Endothelial cell (in vitro differentiated cells): ENCODE measurements around the gene BAIAP2. TPM values are rescaled to one million over a fixed set of nuclear protein-coding genes. Genes with fewer than 3 reads are reported as not detected.

Experiments used
- DNase-seq: peaks from one replicate; pipeline ENCODE4 v3.0.0; 2021; ENCODE audit warnings: low spot score
- H3K27ac Mint-ChIP-seq: one replicate; pipeline ENCODE4 v1.8.0; 2021; ENCODE audit warnings: mixed read lengths, inconsistent platforms; ENCODE audit not compliant: unreplicated experiment
- H3K27me3 Mint-ChIP-seq: one replicate; pipeline ENCODE4 v1.8.0; 2021; ENCODE audit warnings: mild to moderate bottlenecking, moderate library complexity, mixed read lengths, inconsistent platforms; ENCODE audit not compliant: unreplicated experiment
- H3K36me3 Mint-ChIP-seq: one replicate; pipeline ENCODE4 v1.8.0; 2021; ENCODE audit warnings: mild to moderate bottlenecking, low read depth, mixed read lengths, inconsistent platforms; ENCODE audit not compliant: unreplicated experiment
- H3K4me1 Mint-ChIP-seq: one replicate; pipeline ENCODE4 v1.8.0; 2021; ENCODE audit warnings: mild to moderate bottlenecking, mixed read lengths, inconsistent platforms; ENCODE audit not compliant: unreplicated experiment
- H3K4me3 Mint-ChIP-seq: one replicate; pipeline ENCODE4 v1.8.0; 2021; ENCODE audit warnings: mild to moderate bottlenecking, mixed read lengths, inconsistent platforms; ENCODE audit not compliant: unreplicated experiment
- H3K9me3 Mint-ChIP-seq: one replicate; pipeline ENCODE4 v1.8.0; 2021; ENCODE audit warnings: mixed read lengths, inconsistent platforms; ENCODE audit not compliant: unreplicated experiment
- total RNA-seq: library from RNA; stranded (reverse); fragmentation: NEBNext Ultra II Directional; extraction: Animal tissue kit (Norgen Biotek cat#: 25700); gene quantifications from one replicate; pipeline ENCODE4 v1.2.1, GENCODE V29; 2021; ENCODE audit not compliant: unreplicated experiment
- TF ChIP-seq, protein P1 (sequence below): fragments of 200-600 bp; sonication (generic); IDR thresholded peaks from one replicate; pipeline ENCODE4 v1.5.0; 2021; ENCODE audit warnings: antibody characterized with exemption; ENCODE audit not compliant: unreplicated experiment

The BAIAP2 gene
- total RNA-seq, 1 donor from 2014 or later, result 67.8 TPM

DNA sequence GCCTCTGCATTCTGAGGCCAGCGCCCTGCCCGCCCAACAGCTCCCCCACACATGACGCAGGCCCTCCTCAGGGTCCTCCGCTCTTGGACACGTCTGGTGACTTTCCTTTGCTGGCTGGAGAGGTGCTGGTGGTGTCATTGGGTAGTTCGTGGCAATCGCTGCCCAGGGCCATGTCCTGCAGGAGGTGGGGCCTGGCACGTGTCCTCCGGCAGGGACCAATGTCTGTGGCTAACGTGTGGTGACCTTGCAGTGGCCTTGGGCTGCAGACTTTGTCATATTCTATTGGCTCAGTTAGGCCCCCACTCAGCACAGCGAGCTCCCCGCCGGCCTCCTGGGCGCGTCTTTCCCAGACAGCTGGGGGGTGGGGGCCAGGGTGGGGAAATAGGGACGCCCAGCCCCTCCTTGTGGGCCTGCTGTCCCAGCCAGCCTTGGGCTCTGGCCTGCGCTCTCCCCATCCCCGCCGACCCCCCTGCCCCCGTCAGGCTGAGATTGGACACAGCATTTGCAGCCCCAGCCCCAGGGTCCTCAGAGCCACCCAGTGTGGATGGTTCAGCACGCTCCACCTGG lies 78.3 kb downstream of the BAIAP2 start:
- H3K27ac Mint-ChIP-seq, result no peak overlapping the region

DNA sequence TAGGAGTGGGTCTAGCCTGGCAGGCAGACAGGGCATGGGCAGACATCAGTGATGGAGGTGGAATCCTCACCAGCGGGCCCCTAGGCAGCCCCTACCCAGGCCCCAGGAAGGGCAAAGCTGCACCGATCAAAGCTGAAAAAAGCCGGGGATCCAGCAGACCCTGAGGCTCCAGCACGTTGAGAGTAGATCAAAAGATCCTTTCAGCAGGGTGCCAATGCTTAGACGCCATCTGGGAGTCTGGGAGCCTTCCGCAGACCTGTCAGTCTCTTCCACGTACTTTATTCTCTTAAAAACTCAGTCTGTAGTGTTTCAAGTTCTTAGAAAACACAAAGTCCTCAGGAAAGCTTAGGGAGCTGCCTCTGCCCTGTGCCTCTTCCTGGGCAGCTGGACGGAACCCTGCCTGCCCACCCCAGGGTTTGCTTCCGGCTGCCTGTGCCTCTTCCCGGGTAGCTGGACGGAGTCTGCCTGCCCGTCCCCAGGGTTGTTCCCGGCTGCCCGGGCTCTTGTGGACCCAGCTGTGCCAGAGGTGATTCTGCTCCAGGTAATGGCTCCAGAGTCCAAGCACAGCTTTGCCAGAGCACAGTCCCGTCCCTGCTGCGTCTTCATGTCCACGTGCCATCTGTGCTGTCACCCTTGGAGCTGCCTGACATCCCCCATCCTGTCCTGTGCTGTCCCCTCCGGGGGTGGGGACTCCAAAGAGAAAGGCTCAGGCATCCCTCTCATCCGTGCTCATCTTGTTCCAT lies 79.6 kb downstream of the BAIAP2 start:
- Mint-ChIP-seq H3K4me3 (no peak overlapping the region), H3K27me3 (peaks cover 17% of the 10 kb centered on the region), H3K36me3 (no peaks in the 10 kb centered on the region), H3K4me1 (peaks cover 5% of the 10 kb centered on the region), H3K9me3 (no peaks in the 10 kb centered on the region), H3K27ac (peak overlapping the region; percentile 61)
- no peak for DNase-seq
- TF ChIP-seq, protein P1, sequence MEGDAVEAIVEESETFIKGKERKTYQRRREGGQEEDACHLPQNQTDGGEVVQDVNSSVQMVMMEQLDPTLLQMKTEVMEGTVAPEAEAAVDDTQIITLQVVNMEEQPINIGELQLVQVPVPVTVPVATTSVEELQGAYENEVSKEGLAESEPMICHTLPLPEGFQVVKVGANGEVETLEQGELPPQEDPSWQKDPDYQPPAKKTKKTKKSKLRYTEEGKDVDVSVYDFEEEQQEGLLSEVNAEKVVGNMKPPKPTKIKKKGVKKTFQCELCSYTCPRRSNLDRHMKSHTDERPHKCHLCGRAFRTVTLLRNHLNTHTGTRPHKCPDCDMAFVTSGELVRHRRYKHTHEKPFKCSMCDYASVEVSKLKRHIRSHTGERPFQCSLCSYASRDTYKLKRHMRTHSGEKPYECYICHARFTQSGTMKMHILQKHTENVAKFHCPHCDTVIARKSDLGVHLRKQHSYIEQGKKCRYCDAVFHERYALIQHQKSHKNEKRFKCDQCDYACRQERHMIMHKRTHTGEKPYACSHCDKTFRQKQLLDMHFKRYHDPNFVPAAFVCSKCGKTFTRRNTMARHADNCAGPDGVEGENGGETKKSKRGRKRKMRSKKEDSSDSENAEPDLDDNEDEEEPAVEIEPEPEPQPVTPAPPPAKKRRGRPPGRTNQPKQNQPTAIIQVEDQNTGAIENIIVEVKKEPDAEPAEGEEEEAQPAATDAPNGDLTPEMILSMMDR, result no peak

More for the DNA sequence above, 78.3 kb downstream of the BAIAP2 start:
- Mint-ChIP-seq H3K36me3 (no peaks in the 10 kb centered on the region), H3K27me3 (peaks cover 17% of the 10 kb centered on the region), H3K4me3 (no peak overlapping the region), H3K9me3 (no peaks in the 10 kb centered on the region), H3K4me1 (peaks cover under 1% of the 10 kb centered on the region)
- no peak for DNase-seq
- TF ChIP-seq, protein P1, result no peak

DNA sequence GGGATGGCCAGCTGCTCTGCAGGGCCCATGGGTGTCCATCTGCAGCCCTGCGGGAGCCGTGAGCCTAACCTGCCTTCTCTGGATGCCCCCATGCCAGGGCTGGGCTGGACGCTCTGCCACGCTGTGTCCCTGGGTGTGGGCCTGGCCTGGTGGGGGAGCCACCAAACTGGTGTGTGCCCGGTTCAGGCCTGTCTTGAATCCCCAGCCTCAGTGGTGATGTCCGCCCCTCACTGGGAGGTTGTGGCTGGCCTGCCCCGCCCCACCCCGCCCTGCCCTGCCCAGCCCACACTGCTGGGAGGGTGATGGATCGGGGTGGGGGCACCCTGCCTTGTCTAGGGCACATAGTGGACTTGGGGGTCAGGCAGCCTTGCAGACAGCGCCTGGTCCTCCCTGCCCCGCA lies 80.3 kb downstream of the BAIAP2 start:
- Mint-ChIP-seq H3K27me3 (peaks cover 17% of the 10 kb centered on the region), H3K9me3 (no peaks in the 10 kb centered on the region), H3K4me3 (no peak overlapping the region), H3K36me3 (no peaks in the 10 kb centered on the region), H3K4me1 (peaks cover 5% of the 10 kb centered on the region), H3K27ac (no peak overlapping the region)
- TF ChIP-seq, protein P1, result no peak
- no peak for DNase-seq

DNA sequence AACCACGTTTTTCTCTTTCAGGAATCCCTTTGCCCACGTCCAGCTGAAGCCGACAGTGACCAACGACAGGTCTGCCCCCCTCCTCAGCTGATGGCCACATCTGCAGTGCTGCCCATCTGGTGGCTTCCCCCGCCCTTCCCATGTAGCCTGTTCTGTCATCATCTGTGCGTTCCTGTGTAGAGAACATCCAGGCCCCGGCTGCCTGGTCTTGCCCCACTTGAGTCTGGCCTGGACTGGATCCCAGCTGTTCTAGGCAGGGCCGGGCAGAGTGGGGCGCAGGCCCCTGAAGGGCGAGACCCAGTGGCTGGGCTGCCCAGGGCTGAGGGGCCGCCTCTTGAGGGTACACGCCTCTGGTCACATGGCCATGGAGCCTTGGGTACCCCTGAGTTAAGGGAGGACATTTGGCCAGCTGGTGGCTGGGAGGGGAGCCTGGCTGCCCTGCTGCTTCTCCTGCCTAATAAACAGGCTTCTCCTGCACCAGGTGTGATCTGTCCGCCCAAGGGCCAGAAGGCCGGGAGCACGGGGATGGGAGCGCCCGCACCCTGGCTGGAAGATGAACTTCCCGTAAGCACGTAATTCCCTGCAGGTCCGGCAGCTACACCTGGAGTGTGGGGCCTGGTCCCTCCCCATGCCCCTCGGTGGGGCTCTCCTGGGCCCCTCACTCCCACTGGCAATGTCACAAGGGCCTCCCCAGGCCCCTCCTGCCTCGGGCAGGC lies 81.0 kb downstream of the BAIAP2 start:
- Mint-ChIP-seq H3K9me3 (no peaks in the 10 kb centered on the region), H3K27ac (no peak overlapping the region), H3K4me3 (no peak overlapping the region), H3K4me1 (peaks cover 5% of the 10 kb centered on the region), H3K27me3 (peaks cover 17% of the 10 kb centered on the region), H3K36me3 (no peaks in the 10 kb centered on the region)
- DNase-seq, result no peak
- TF ChIP-seq, protein P1, result no peak
